Stomach smooth muscle (tissue), 2 donors: Measurements from ENCODE around the gene PNPLA5.
A peak's percentile ranks its signal among the peaks of the same experiment; 100 is the strongest.
"Not testable (repeated sequence)": the region's sequence is repeated elsewhere in the genome, so short reads cannot be mapped to it uniquely, and the experiment has no call there.

Experiments used
- H3K27ac ChIP-seq: one replicate; pipeline ENCODE4 v1.7.0; 2013; ENCODE audit warnings: mild to moderate bottlenecking, low read length, inconsistent platforms
- H3K27me3 ChIP-seq, 2 donors: one replicate each; pipeline ENCODE4 v1.7.0; 2013; ENCODE audit warnings: low read length in 2 of 2; ENCODE audit not compliant: insufficient read depth in 2 of 2, control insufficient read depth in 1 of 2
- H3K36me3 ChIP-seq, 2 donors: one replicate each; pipeline ENCODE4 v1.7.0; 2013; ENCODE audit warnings: low read length in 2 of 2; ENCODE audit not compliant: control insufficient read depth in 2 of 2, insufficient read depth in 2 of 2
- H3K4me1 ChIP-seq: one replicate; pipeline ENCODE4 v1.7.0; 2013; ENCODE audit warnings: low read length; ENCODE audit not compliant: control insufficient read depth, insufficient read depth
- H3K4me3 ChIP-seq, 2 donors: one replicate each; pipeline ENCODE4 v1.7.0; 2013; ENCODE audit warnings: low read length in 2 of 2
- H3K9ac ChIP-seq, 2 donors: one replicate each; pipeline ENCODE4 v1.7.0; 2013; ENCODE audit warnings: low read length in 2 of 2, mild to moderate bottlenecking in 1 of 2
- H3K9me3 ChIP-seq, 2 donors: one replicate each; pipeline ENCODE4 v1.7.0; 2013; ENCODE audit warnings: low read length in 2 of 2; ENCODE audit not compliant: control insufficient read depth in 2 of 2
- donor health status: healthy.
- donor health status: Pancreatic carcinoma.

The PNPLA5 gene

GRCh38 chr22:43923191-43923590 lies 31.4 kb upstream of the PNPLA5 start:
- Histone ChIP-seq H3K9me3 (no peaks in the 10 kb centered on the region), H3K4me1 (peaks cover 4% of the 10 kb centered on the region), H3K4me3 (peak overlapping the region; percentile 54 to 66), H3K27me3 (peaks cover 17 to 24% of the 10 kb centered on the region in 2 donors), H3K36me3 (no peaks in the 10 kb centered on the region), H3K27ac (no peak overlapping the region), H3K9ac (peak overlapping the region in 1 of 2 donors; percentile 32)

- H3K36me3 ChIP-seq, result no peaks in the 10 kb centered on the region
- no peak overlapping the region for H3K4me3 ChIP-seq
- no peak overlapping the region for H3K27ac ChIP-seq
- no peaks in the 10 kb centered on the region for H3K9me3 ChIP-seq
- H3K27me3 ChIP-seq, result peaks cover 22 to 25% of the 10 kb centered on the region in 2 donors
- no peak overlapping the region for H3K9ac ChIP-seq
- peaks cover 4% of the 10 kb centered on the region for H3K4me1 ChIP-seq
Measured at GRCh38 chr22:43922123-43922522, 30.3 kb upstream of the PNPLA5 start.

- Histone ChIP-seq H3K27me3 (peaks cover 22 to 25% of the 10 kb centered on the region in 2 donors), H3K9me3 (no peaks in the 10 kb centered on the region), H3K4me1 (peaks cover 4% of the 10 kb centered on the region), H3K27ac (no peak overlapping the region), H3K4me3 (no peak overlapping the region), H3K9ac (no peak overlapping the region), H3K36me3 (no peaks in the 10 kb centered on the region)
Measured at GRCh38 chr22:43921370-43921769, 29.6 kb upstream of the PNPLA5 start.

GRCh38 chr22:43919106-43919973 lies 27.5 kb upstream of the PNPLA5 start:
- Histone ChIP-seq H3K4me1 (peaks cover 4% of the 10 kb centered on the region), H3K36me3 (no peaks in the 10 kb centered on the region), H3K27me3 (peaks cover 14 to 17% of the 10 kb centered on the region in 2 donors), H3K9me3 (peaks cover 0 to 3% of the 10 kb centered on the region in 2 donors), H3K4me3 (no peak overlapping the region), H3K27ac (no peak overlapping the region), H3K9ac (no peak overlapping the region)

DNA sequence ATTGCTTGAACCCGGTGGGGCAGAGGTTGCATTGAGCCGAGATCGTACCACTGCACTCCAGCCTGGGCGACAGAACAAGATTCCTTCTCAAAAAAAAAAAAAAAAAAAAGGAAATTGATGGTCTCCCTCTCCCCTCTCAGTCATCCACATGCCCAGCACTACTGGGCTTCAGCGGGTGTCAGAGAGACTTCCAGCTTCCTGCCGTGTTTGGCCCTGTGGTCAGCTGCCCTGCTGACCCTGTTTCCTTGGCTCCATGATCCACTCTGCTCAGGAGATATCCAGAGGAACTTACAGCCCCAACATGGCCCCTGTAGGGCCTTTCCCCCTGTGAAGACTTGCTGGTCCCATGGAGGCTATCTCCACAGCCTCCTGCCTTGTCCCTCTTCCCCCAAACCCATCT lies 25.7 kb upstream of the PNPLA5 start:
- peaks cover 10 to 16% of the 10 kb centered on the region in 2 donors for H3K27me3 ChIP-seq
- H3K9me3 ChIP-seq, result peaks cover 0 to 3% of the 10 kb centered on the region in 2 donors
- no peaks in the 10 kb centered on the region for H3K4me1 ChIP-seq
- H3K4me3 ChIP-seq, result no peak overlapping the region
- H3K36me3 ChIP-seq, result no peaks in the 10 kb centered on the region
- H3K9ac ChIP-seq, result no peak overlapping the region
- no peak overlapping the region for H3K27ac ChIP-seq

DNA sequence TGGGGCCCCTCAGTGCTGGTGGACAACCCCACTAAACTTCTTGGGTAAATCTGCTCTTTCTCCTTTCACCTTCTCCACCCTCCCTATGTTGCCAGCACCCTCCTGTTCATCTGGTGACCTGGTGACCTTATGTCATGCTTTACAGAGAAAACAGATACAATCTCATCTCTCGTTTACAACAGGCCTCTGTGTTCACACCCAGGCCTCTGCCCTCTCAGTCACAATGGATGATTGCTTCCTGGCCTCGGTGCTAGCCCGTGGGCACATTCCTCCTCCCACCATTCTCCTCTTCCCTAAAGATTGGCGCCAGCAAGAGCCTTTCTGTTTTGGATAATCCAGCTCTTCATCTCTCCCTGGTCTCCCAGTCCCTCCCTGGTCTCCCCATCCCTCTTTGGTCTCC lies 19.5 kb upstream of the PNPLA5 start:
- Histone ChIP-seq H3K27ac (no peak overlapping the region), H3K27me3 (peaks cover 0 to 3% of the 10 kb centered on the region in 2 donors)

DNA sequence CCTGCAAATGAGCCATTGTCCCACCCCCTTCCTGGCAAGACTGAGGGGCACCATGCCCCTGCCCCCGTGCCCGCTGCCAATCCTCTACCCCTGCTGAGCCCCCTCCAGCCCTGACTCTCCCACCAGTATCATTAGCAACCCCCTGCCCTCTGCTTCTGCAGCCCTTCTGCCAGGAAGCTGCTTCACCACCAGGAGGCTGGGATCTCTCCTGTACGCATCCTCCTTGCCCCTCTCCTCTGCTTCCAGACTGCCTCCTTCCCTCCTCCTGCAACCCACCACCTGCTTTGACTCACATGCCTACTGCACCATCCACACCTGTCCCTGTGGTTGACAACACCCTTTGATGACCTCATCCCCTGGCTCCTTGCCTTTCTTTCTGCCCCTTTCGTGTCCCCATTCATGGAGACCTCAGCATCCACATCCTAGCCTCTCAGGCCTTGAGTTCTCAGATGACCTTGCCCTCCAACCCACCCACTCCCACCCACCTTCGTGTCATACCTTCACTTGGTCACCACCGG lies 18.4 kb upstream of the PNPLA5 start:
- Histone ChIP-seq H3K9ac (no peak overlapping the region), H3K9me3 (peaks cover 0 to 2% of the 10 kb centered on the region in 2 donors), H3K27me3 (peaks cover under 1 to 3% of the 10 kb centered on the region in 2 donors), H3K4me3 (no peak overlapping the region), H3K36me3 (no peaks in the 10 kb centered on the region), H3K27ac (no peak overlapping the region), H3K4me1 (no peaks in the 10 kb centered on the region)

More for the DNA sequence above, 19.5 kb upstream of the PNPLA5 start:
- H3K9me3 ChIP-seq, result peaks cover 2 to 3% of the 10 kb centered on the region in 2 donors
- no peaks in the 10 kb centered on the region for H3K36me3 ChIP-seq
- H3K4me1 ChIP-seq, result no peaks in the 10 kb centered on the region
- H3K4me3 ChIP-seq, result no peak overlapping the region
- no peak overlapping the region for H3K9ac ChIP-seq

DNA sequence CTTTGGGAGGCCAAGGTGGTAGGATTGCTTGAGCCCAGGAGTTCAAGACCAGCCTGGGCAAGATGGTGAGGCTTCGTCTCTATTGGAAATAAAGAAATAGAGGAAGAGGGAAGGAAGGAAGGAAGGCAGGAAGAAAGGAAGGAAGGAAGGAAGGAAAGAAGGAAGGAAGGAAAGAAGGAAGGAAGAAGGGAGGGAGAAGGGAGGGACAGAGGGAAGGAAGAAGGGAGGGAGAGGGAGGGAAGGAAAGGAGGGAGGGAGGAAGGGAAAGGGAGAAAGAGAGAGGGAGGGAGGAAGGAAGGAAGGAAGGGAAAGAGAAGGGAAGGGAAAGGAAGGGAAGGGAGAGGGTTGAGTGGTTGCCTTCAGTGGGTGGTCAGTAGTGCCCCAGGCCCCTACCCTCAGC lies 17.9 kb upstream of the PNPLA5 start:
- no peak overlapping the region for H3K9ac ChIP-seq
- H3K27ac ChIP-seq, result no peak overlapping the region
- no peak overlapping the region for H3K4me3 ChIP-seq
- no peaks in the 10 kb centered on the region for H3K4me1 ChIP-seq
- H3K9me3 ChIP-seq, result peaks cover 0 to 2% of the 10 kb centered on the region in 2 donors
- H3K36me3 ChIP-seq, result no peaks in the 10 kb centered on the region
- peaks cover 4 to 6% of the 10 kb centered on the region in 2 donors for H3K27me3 ChIP-seq

GRCh38 chr22:43905681-43906080 lies 13.9 kb upstream of the PNPLA5 start:
- Histone ChIP-seq H3K9me3 (no peaks in the 10 kb centered on the region), H3K9ac (no peak overlapping the region), H3K4me3 (no peak overlapping the region), H3K4me1 (no peaks in the 10 kb centered on the region), H3K36me3 (no peaks in the 10 kb centered on the region), H3K27ac (no peak overlapping the region), H3K27me3 (peaks cover 4 to 8% of the 10 kb centered on the region in 2 donors)

DNA sequence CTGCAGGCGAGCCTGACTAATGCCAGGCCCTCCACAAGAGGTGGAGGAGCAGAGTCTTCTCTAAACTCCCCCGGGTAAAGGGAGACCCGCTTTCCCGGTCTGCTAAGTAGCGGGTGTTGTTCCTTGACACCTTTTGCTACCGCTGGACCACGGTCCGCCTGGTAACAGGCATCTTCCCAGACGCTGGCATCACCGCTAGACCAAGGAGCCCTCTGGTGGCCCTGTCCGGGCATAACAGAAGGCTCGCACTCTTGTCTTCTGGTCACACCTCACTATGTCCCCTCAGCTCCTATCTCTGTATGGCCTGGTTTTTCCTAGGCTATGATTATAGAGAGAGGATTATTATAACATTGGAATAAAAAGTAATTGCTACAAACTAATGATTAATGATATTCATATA lies 12.6 kb upstream of the PNPLA5 start:
- not testable (repeated sequence) for H3K4me1 ChIP-seq, H3K36me3 ChIP-seq, H3K27ac ChIP-seq, H3K9ac ChIP-seq, H3K27me3 ChIP-seq, H3K9me3 ChIP-seq, H3K4me3 ChIP-seq

DNA sequence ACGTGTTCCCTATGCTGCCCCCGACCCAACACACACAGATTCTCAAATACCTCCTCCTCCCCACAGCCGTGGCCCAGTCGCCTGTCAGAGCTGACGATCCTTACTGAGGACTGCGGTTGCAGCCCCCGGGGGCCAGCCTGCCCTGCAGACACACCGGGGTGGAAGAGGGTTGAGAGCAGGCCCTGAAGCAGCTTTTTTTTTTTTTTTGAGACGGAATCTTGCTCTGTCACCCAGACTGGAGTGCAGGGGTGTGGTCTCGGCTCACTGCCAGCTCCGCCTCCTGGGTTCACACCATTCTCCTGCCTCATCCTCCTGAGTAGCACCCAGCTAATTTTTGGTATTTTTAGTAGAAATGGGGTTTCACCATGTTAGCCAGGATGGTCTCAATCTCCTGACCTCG lies 11.2 kb upstream of the PNPLA5 start:
- H3K27ac ChIP-seq, H3K9ac ChIP-seq, H3K4me1 ChIP-seq, H3K9me3 ChIP-seq, H3K27me3 ChIP-seq, H3K4me3 ChIP-seq, H3K36me3 ChIP-seq: not testable (repeated sequence)
